CD4-positive, alpha-beta T cell treated with Interleukin-2 at 100 ng/mL for 4 hours (primary cell): Measurements from ENCODE around the gene SPEG.
A peak's percentile ranks its signal among the peaks of the same experiment; 100 is the strongest.

Source experiments
- DNase-seq: peaks from one replicate; pipeline ENCODE4 v3.0.0-alpha.2; 2020; ENCODE audit warnings: low spot score

The SPEG gene

DNA sequence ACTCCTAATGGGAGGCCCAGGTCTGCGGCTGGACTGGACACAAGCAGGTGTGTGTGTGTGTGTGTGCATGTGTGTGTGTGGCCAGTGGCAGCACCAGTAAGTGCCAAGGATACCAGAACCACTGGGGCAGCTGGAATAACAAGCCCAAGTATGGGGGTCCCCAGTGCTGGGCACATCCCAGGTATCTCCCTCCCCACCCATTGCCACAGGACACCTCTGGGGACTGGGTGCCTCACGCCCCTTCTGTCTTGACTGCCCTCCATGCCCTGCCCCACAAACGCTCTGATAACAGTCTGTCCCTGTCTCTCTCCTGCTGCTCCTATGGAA is 9.0 kb downstream of the SPEG start:
- DNase-seq = no peak

DNA sequence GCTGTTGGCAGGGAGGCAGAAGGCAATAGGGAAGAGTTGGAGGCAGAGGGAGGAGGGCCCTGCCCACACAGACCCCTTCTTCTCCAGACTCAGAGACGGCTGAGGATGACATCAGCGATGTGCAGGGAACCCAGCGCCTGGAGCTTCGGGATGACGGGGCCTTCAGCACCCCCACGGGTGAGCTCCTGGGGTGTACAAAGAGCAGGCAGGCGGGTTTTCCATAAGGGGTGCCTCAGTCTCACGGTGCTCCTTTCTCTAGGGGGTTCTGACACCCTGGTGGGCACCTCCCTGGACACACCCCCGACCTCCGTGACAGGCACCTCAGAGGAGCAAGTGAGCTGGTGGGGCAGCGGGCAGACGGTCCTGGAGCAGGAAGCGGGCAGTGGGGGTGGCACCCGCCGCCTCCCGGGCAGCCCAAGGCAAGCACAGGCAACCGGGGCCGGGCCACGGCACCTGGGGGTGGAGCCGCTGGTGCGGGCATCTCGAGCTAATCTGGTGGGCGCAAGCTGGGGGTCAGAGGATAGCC is 10.0 kb downstream of the SPEG start:
- no peak for DNase-seq

DNA sequence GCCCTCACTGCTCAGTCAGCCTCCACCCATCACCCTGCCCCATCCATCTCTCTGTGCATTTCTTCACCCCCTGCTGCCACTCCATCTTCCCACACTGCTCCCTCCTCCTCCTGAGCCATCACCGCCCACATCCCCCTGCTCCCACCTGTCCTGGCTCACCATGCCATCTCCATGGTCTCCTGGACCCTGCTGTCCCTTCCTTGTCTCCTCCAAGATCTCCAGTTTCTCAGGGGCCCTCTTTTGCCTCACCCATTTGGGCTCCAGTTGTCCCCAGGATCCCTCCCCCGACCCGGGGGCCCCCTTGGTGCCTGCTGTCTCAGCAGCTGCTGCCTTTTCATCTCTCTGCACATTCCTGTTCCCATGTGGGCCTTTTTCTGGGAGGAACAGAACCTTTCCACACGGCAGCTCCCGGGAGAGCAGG is 10.6 kb downstream of the SPEG start:
- DNase-seq = no peak

DNA sequence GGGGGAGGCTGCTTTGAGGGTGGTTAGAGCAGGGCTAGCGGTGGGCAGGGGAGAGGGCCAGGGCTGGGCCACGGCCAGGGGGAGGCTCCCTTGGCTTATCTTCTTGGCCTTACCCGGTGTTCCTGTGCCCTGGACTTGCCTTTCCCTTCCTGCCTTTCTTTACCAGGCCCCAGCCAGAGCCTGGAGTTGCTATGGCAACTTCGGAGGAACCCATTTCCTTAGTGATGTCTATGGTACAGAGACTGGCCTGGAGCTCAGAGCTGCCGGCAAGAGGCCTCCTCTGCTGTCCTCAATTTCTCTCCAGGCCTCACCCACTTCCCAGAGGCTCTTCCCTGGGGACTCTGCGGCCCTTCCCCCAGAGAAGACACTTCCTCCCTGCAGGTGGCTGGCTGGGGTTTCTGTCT is 11.5 kb downstream of the SPEG start:
- DNase-seq = no peak

DNA sequence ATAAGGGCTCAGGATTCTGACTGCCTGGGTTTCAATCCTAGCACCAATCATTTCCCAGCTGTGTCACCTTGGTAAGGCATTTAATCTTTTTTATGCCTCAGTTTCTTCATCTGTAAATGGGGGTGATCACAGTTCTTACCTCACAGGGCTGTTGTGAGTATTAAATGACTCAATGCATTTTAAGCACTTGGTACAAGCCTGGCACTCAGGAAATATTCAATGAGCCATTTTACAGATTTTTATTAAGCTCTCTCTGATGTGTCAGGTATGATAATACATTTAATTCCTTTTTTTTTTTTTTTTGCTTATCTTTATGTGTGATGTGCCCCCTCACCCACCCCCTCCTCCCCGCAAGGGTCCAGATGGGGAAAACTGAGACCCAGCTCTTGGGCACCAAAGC is 12.0 kb downstream of the SPEG start:
- no peak for DNase-seq

DNA sequence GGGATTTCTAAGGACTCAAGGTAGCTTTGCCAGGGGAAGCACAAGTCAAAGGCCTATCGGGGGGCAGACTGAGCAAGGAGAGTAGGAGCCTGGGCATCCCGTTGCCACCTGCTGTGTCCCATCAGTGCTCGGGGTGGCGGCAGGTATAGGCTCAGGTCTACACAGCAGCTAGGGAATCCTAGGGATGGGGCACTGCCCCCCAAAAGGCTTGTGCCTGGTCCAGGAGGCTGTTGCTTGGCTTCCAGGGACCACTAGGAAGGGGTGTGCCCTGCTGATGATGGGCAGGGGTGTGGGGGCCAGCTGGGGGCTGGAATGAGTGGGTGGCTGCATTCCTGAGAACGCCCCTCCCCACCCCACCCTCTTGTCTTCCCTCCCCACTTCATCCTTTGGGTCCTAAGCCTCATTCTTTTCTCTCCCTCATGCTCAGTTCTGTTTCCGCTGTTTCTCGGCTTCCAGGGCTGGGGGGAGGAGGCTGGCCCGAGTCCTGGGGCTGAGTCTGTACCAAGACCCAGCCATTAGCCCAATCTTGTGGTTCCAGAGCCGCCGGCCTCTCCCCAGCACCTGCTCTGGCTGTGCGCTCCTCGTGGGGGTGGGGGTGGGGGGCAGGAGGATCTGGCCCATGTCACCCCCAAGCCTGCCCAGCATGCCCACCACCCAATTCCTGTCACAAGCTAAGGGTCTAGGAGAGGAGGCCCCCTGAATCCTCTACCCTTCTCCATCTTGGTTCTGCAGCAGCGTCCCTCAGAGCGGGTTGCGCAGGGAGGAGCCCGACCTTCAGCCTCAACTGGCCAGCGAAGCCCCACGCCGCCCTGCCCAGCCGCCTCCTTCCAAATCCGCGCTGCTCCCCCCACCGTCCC is 12.8 kb downstream of the SPEG start:
- DNase-seq = no peak

DNA sequence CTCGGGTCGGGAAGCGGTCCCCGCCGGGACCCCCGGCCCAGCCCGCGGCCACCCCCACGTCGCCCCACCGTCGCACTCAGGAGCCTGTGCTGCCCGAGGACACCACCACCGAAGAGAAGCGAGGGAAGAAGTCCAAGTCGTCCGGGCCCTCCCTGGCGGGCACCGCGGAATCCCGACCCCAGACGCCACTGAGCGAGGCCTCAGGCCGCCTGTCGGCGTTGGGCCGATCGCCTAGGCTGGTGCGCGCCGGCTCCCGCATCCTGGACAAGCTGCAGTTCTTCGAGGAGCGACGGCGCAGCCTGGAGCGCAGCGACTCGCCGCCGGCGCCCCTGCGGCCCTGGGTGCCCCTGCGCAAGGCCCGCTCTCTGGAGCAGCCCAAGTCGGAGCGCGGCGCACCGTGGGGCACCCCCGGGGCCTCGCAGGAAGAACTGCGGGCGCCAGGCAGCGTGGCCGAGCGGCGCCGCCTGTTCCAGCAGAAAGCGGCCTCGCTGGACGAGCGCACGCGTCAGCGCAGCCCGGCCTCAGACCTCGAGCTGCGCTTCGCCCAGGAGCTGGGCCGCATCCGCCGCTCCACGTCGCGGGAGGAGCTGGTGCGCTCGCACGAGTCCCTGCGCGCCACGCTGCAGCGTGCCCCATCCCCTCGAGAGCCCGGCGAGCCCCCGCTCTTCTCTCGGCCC is 13.6 kb downstream of the SPEG start:
- DNase-seq = no peak

DNA sequence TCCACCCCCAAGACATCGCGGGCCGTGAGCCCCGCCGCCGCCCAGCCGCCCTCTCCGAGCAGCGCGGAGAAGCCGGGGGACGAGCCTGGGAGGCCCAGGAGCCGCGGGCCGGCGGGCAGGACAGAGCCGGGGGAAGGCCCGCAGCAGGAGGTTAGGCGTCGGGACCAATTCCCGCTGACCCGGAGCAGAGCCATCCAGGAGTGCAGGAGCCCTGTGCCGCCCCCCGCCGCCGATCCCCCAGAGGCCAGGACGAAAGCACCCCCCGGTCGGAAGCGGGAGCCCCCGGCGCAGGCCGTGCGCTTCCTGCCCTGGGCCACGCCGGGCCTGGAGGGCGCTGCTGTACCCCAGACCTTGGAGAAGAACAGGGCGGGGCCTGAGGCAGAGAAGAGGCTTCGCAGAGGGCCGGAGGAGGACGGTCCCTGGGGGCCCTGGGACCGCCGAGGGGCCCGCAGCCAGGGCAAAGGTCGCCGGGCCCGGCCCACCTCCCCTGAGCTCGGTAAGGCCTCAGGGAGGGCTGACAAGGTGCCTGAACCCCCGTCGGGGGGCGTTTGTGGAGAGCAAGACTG is 14.2 kb downstream of the SPEG start:
- DNase-seq = no peak

DNA sequence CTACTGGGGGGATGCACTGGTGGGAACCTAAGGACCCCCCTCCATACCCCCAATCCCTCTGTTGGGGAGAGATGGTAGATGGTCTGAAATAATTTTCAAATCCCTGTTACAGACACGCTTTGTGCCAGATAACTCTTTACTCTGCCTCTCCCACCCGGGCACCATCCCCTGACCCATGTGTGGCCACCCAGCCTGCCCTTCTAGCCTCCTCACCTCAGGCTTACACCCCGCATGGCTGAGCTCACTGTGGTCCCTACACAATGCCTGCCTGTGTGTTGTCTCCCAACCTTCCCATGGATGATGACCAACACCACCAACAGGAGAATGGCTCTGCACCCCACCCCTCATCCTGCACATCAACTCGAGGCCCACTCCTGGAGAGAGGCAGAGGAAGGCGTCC is 15.0 kb downstream of the SPEG start:
- no peak for DNase-seq

DNA sequence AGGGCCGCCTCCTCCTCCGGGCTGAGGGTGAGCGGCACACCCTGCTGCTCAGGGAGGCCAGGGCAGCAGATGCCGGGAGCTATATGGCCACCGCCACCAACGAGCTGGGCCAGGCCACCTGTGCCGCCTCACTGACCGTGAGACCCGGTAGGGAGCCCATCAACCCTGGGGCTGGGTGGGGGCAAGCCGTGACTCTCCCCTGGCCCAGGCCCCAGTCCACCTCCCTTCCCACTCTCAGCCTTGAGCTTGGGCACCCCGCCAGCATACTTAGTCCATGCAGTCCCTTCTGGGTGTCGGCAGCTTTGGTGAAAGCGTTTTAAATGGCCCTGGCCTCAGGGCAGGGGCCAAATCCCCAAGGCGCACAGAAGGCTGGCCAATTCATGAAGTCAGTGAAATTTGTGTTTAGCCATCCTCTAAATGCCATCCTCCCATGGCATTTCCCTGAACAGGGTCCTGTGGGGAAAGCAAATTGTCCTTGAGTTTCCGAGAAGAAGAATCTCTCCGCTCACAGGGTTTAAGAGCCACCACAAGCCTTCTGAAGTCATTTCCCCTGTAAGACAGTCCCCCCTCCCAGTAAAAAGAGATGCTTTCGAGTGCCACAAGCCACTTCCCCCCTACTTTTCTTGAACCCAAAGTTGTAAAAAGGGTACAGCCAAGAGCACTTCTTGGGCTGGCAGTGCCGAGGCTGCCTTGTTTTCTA is 17.2 kb downstream of the SPEG start:
- no peak for DNase-seq

DNA sequence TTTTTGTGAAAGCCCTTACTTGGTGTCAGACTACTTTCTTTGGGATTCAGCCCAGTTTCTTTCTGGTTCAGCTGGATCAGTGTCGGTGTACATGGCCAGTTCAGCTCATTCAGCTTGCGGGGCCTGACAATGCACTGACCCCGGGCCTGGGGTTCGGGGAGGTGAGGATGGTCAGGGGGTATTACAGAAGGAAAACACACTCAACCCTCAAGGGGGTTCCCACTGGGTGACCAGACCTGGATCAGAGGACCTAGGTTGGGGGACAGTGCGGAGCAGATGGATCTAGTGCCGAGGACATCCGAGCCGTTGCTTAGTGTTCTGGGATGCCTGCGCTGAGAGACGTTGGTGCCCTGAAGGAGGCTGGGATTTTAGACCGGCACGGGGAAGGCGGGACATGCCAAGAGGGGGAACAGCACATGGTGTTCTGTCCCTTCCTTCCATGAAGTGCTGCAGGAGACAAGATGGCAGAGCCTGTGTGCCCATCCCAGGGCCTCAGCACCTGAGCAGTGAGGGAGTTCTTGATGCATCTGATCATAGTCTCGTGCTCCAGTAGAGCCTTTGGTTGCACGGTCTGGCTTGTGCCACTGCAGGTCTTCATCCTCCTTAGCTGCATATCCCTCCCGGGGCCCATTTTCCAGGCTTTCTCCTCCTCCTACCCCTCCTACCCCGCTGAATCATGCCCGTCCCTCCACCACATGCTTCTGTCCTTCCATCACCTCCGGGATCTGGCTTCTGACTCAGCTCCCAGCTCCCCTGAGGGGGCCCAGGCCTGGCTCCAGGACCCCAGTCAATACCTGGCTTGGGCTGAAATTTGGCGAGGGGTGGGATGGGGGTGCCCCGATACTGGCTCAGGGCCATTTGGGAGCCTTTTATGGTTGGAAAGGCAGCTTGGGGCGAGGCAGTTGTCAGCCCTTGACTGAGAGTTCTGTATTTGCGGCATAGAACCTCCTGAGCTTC is 18.0 kb downstream of the SPEG start:
- no peak for DNase-seq

DNA sequence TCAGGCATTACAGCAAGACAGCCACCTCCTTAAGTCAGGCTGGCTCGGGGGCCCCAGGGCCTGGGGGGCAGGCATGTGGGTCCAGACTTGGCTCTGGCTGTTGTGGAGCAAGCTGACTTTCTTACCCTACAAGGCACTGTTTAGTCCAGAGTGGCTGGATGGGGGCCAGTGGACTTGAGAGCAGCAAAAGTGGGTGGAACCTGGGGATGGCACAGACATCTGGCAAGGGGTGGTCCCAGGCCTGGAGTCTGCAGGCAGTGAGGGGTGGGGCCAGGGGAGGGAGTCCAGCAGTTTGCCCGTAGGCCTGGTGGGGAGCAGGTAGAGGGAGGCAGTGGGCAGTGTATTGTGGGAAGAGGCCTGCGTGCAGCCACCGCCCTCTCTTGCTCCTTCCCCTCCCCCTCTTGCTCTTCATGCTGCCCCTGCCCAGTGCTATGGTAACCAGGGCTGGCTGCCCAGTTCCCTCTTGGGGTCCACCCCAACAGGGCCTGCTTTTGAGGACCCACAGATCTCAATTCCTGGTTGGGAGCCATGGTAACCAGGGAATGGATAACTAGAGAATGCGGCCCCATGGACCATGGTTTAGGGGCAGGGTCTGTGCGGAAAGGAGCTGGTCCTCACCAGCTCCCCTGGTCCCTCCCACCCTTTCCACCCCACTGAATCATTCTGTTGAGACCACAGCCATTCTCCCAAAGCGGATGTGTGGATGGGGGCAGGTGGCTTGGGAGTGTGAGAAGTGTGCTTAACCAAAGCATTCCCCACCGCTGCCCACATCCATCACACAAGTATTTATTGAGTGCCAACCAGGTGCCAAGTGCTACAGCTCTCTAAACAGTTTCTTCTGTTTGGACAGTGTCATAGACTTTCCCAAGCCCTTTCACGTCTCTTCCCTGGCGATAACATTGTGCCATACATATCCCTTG is 19.3 kb downstream of the SPEG start:
- DNase-seq = no peak

DNA sequence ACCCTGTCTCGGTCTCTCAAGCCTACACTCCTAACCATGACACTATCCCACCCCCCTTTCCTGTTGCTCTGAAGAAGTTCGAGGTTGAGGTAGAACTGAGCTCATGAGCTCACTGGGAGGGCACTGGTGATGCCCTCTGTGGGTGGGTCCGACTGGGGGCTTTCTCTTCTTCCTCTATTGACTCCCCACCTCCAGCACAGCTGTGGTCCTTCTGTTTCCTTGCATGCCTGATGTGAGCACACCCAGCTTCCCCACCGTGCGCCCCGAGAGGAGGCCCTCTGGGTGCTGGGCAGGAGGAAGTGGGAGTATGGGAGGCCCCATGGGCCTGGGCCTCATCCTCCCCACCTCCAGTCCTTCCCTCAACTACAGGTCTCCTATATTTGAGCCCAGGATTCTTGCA is 20.9 kb downstream of the SPEG start:
- DNase-seq = no peak

DNA sequence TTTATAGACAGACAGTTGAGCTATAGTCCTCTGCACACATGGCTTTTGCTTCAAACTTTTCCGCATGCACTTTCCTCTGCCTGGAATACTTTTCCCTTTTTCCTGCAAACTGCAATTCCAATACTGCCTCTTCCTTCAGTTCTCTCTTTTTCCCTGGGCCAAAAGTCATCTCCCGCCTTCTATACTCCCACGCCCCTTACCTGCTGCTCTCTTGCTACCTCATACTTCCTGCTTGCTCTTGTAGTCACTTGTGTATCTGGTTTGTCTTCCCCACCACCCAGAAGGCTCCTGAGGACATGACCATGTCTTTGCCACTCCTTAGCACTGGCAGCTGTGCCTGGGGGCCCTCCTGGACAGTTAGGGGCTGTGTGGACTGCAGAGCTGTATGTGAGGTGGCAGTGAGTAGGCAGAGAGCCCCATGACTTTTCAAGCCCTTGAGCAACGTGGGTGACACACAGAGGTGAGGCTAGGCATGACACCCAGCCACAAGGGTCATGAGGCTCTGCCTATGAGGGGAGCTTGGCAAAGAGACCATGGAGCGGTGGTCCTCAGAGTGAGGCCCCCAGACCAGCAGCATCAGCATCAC is 23.2 kb downstream of the SPEG start:
- no peak for DNase-seq

DNA sequence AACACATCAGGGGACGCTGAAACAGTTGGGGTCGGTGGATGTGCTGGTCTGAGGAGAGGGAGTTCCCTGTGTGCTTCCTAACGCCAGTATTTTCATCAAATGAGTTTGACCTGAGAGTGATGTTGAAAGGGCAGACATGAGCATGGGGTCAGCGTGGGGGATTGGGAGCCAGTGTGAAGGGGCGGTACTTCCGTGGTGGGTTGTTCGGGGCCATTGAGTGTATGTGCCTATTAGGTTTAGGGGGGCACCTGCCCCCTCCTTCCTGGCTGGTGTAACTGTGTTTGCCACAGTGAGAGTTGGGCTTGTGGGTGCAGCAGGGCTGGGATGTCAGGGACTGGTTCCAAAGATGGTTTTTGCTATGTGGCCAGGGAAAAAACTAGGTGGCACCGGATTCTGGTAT is 24.4 kb downstream of the SPEG start:
- DNase-seq = no peak

DNA sequence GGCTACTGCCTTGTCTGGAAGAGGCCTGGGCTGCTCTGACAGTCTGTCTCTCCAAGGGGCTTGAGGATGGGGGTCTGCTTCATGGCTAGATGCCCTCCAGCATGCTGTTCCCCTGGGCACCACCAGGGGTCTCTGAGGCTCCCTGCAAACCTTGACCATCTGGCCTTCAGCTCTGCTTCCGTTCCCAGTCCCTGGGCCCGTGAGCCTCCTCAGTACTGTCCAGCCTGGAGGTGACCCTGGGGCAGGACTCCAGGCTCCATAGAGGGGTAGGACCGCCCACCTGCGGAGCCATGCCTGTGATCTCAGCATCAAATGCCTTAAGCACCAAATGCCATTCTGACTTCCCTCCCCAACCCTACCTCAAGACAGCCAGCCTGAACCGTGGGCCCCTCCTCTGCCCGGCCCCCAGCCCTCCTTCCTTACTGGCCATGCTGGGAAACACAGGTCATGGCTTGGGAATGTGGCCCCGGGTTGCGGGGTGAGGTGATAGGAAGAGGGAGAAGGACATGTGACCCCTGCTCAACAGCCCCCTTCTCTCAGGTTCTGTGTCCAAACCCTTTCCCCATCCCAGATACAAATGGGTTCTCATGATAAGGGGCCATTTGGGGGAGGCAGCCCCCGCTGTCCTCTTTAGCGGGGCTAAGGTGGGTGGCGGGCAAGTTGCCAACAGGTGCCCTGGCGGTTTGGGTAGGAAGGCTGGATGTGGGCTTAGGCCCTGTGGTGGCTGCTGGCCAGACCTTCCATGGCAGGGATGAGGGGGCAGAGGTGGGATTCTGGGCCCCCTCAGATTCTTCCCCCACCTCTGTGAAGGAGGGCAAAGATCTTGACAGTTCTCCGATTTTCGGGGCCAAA is 25.0 kb downstream of the SPEG start:
- DNase-seq = peak; percentile 34

DNA sequence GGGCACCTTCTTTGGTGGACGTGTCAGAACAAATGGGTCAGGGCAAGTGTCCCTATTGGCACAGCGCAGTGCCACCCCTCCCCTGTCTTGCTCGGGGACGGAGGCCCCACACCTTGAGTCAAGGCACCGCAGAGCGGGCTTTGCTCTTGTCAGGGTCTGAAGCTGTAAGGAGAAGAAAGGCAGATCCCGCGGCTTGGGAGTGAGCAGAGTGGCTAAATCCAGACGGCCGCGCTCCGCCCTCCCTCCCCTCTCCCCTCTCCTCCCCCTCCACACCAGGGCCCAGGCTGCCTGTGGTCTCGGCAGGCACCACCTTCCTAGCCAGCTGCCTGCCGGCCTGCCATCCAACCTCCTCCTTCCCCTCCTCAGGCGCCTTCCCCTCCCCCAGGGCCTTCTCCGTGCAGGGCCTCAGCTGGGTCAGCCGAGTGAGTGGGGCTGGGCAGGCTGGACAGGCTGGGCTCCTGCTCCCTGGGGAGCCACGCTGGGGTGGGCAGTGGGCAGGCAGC is 25.8 kb downstream of the SPEG start:
- DNase-seq = no peak

DNA sequence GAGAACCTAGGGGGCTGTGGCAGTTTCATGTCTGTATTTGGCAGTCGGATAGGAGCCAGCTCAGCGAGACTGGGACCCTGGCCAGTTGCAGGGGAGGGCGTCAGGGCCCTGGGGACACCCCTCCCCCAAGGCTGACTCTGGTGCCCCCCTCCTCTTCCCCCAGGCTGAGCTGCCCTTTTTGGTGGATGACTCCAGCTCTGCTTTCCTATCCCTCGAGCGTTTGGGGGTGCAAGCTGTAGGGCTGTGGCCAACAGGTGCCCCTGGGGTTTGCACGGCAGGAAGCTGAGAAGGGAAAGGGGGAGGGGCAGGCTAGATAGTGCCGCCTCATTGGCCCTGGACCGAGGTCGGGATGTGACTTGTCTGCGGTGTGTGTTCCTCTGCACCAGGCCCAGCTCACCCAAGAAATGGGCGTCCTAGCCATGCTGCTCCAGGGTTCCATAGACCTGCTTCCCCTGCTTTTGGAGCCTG is 26.4 kb downstream of the SPEG start:
- DNase-seq = no peak

DNA sequence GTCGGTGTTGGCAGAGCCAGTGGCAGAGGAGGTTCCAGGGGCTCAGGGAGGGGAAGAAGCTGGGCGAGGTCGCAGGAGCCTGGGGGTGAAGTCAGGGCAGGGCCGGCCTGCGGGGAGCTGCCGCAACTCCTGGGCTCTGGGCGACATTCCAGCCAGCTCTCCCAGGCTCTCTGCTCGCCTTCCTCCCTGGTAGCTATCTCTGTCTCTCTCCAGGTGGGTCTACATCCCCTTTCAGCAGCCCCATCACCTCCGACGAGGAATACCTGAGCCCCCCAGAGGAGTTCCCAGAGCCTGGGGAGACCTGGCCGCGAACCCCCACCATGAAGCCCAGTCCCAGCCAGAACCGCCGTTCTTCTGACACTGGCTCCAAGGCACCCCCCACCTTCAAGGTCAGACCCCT is 27.0 kb downstream of the SPEG start:
- no peak for DNase-seq
